ENCODE measurements around the gene CAMTA2. TPM values are rescaled to one million over a fixed set of nuclear protein-coding genes. Genes with fewer than 3 reads are reported as not detected.
"Not testable (repeated sequence)": the region's sequence is repeated elsewhere in the genome, so short reads cannot be mapped to it uniquely, and the experiment has no call there.

The CAMTA2 gene
- total and polyA plus RNA-seq, 7 donors = 30.3 to 60.8 (median 48.4) TPM

DNA sequence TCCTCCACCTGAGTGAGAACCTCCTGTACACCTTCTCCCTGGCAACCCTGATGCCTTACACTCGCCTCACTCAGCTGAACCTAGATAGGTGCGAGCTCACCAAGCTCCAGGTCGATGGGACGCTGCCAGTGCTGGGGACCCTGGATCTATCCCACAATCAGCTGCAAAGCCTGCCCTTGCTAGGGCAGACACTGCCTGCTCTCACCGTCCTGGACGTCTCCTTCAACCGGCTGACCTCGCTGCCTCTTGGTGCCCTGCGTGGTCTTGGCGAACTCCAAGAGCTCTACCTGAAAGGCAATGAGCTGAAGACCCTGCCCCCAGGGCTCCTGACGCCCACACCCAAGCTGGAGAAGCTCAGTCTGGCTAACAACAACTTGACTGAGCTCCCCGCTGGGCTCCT, 54.7 kb downstream of the CAMTA2 start:
- peaks cover 0 to 41% of the 10 kb centered on the region in 2 donors for H3K36me3 ChIP-seq (ENCODE audit: insufficient read depth in 1 of 2, low read depth in 1 of 2)
- H3K4me3 ChIP-seq = no peak overlapping the region
- H3K27ac ChIP-seq = no peak overlapping the region
- WGBS, 3 donors = 92 to 93% (median 93%) methylated on average over 12 of the region's 12 CpGs
- H3K27me3 ChIP-seq (ENCODE audit: insufficient read depth in 3 of 3, low read length in 2 of 3) = no peaks in the 10 kb centered on the region
- no peaks in the 10 kb centered on the region for H3K9me3 ChIP-seq
- no peak for TF ChIP-seq CTCF (IDR thresholded peaks at IDR 0.05)
- intact Hi-C loops (cut with DNase I) = no loop called here
- DNase-seq = peak in 1 of 2 donors; percentile 42
- H3K4me1 ChIP-seq = peaks cover 24% of the 10 kb centered on the region
- no peak for ATAC-seq

DNA sequence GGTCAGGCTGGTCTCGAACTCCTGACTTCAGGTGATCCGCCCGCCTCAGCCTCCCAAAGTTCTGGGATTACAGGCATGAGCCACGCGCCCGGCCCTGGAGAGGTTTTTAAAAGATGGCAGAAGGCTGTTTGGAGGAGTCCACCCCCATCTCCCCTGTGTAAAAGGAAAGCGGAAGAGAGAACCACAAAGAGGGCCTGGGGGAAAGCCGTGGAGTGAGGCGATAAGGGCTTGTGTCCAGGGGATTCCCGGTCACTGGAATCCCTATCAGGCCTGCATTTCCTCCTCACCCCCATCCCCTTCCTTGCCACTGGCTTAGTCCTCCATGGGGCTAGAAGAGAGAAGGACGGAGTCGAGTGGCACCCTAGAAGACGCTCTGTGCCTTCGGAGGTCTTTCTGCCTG, 55.5 kb downstream of the CAMTA2 start, which contains the start of gene GP1BA:
GP1BA (plus strand) TSS at position 315 of the 400 bp plus-strand sequence. CDS start 328 bp downstream, outside the sequence.
- H3K9me3 ChIP-seq = no peaks in the 10 kb centered on the region
- intact Hi-C loops (cut with DNase I) = no loop called here
- H3K4me3 ChIP-seq = no peak within 1 kb of the TSS
- DNase-seq = no peak
- H3K36me3 ChIP-seq (ENCODE audit: insufficient read depth in 1 of 2, low read depth in 1 of 2) = peaks cover 0 to 33% of the 10 kb centered on the region in 2 donors
- no peak within 1 kb of the TSS for H3K27ac ChIP-seq
- no peaks in the 10 kb centered on the region for H3K27me3 ChIP-seq (ENCODE audit: insufficient read depth in 3 of 3, low read length in 2 of 3)
- ATAC-seq = no peak
- WGBS, 3 donors = 68 to 78% (median 69%) methylated on average over 11 to 14 of the region's 14 CpGs
- peaks cover 17% of the 10 kb centered on the region for H3K4me1 ChIP-seq
- no peak for TF ChIP-seq CTCF (IDR thresholded peaks at IDR 0.05)

- no peaks in the 10 kb centered on the region for H3K9me3 ChIP-seq
- 94 to 98% (median 96%) methylated on average over 18 of the region's 18 CpGs for WGBS, 3 donors
- H3K27ac ChIP-seq = no peak overlapping the region
- H3K36me3 ChIP-seq (ENCODE audit: insufficient read depth in 1 of 2, low read depth in 1 of 2) = peaks cover 0 to 19% of the 10 kb centered on the region in 2 donors
- no peak overlapping the region for H3K4me3 ChIP-seq
- no peaks in the 10 kb centered on the region for H3K4me1 ChIP-seq
- DNase-seq (no peak), ATAC-seq (no peak)
- no peak for TF ChIP-seq CTCF (IDR thresholded peaks at IDR 0.05)
- H3K27me3 ChIP-seq (ENCODE audit: insufficient read depth in 3 of 3, low read length in 2 of 3) = no peaks in the 10 kb centered on the region
- intact Hi-C loops (cut with DNase I) = no loop called here
These were observed 58.6 kb downstream of the CAMTA2 start for GRCh38 chr17:4928881-4929280.

GRCh38 chr17:4926577-4927335, 60.7 kb downstream of the CAMTA2 start:
- H3K4me3 ChIP-seq; ATAC-seq; intact Hi-C loops (cut with DNase I); H3K9me3 ChIP-seq; H3K27ac ChIP-seq; H3K4me1 ChIP-seq; H3K27me3 ChIP-seq (ENCODE audit: insufficient read depth in 3 of 3, low read length in 2 of 3); DNase-seq: not testable (repeated sequence)
- peaks cover 0 to 19% of the 10 kb centered on the region in 2 donors for H3K36me3 ChIP-seq (ENCODE audit: insufficient read depth in 1 of 2, low read depth in 1 of 2)
- 82 to 86% (median 85%) methylated on average over 23 to 24 of the region's 24 CpGs for WGBS, 3 donors

GRCh38 chr17:4921320-4921719, 66.2 kb downstream of the CAMTA2 start:
- H3K36me3 ChIP-seq (ENCODE audit: insufficient read depth in 1 of 2, low read depth in 1 of 2) = no peaks in the 10 kb centered on the region
- DNase-seq (no peak), ATAC-seq (no peak)
- intact Hi-C loops (cut with DNase I) = no loop called here
- no peaks in the 10 kb centered on the region for H3K27me3 ChIP-seq (ENCODE audit: insufficient read depth in 3 of 3, low read length in 2 of 3)
- no peaks in the 10 kb centered on the region for H3K9me3 ChIP-seq
- 89 to 92% (median 91%) methylated on average over 4 of the region's 4 CpGs for WGBS, 3 donors
- no peak overlapping the region for H3K4me3 ChIP-seq
- H3K27ac ChIP-seq = no peak overlapping the region
- no peak for TF ChIP-seq CTCF (IDR thresholded peaks at IDR 0.05)
- no peaks in the 10 kb centered on the region for H3K4me1 ChIP-seq
